ENCODE data around the gene NCOA1.

DNA sequence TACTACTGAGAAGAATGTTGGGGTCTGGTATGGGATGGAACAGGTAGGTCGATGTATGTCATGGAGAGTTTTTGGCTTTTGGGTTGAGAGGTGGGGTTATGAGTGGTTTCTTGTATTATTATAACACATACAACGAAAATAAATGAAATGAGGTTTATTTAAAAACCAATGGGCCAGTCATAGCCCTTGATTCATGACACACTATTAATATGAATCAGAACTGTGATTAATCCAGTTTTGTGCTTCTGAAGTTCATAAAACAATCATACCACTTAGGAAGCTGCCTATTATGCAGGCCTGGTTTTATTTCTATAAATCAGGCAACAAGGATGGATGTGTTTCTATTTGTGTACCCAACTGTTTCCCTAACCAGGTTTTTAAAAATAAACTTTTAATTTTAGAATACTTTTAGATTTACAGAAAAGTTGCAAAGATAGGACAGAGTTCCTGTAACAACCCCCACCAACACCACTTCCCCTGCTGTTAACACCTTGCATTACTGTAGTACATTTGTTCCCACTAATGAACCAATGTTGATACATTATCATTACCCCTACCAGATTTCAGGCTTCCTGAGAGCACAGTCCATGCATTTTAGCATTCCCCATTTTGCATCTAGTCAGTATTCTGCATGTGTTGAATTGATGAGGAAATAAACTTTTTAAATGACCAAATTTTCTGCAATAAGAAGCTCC is 37.5 kb upstream of the NCOA1 start:
- TF ChIP-seq CTCF (conservative IDR thresholded peaks at IDR 0.05; ENCODE audit: low read length) = no peak
- no peak for TF ChIP-seq EZH2phosphoT487 (IDR thresholded peaks at IDR 0.05; ENCODE audit: borderline replicate concordance, low read depth, low read length)

Data from OCI-LY7 (cell line).